Spleen (tissue), 11 donors: ENCODE data around the gene PPP2R1B. TPM values are rescaled to one million over a fixed set of nuclear protein-coding genes. Genes with fewer than 3 reads are reported as not detected.
"Not testable (repeated sequence)": the region's sequence is repeated elsewhere in the genome, so short reads cannot be mapped to it uniquely, and the experiment has no call there.

ENCODE experiments used
- DNase-seq: peaks from one replicate; pipeline ENCODE4 v3.0.0-alpha.2; 2020
- H3K27ac ChIP-seq, 8 donors: fragments of 200-600 bp; sonication (generic) in 7 of 8; 1 replicate in 4 of 8; 2 replicates in 4 of 8; pipeline versions ENCODE4 v1.5.0 to v1.8.0; 2016 to 2021; ENCODE audit warnings: inconsistent platforms in 4 of 8, mild to moderate bottlenecking in 4 of 8, moderate library complexity in 1 of 8
- H3K27me3 ChIP-seq, 7 donors: fragments of 200-600 bp; sonication (generic) in 6 of 7; replicated peaks in 1 of 7; 1 replicate in 4 of 7; 2 replicates in 3 of 7; pipeline versions ENCODE4 v1.5.0 to v1.8.0; 2016 to 2021; ENCODE audit warnings: inconsistent platforms in 3 of 7, mild to moderate bottlenecking in 1 of 7
- H3K36me3 ChIP-seq, 6 donors: fragments of 200-600 bp; sonication (generic) in 5 of 6; 1 replicate in 4 of 6; 2 replicates in 2 of 6; pipeline versions ENCODE4 v1.5.0 to v1.8.0; 2016 to 2021; ENCODE audit warnings: inconsistent platforms in 2 of 6
- H3K4me1 ChIP-seq, 6 donors: fragments of 200-600 bp; sonication (generic) in 5 of 6; 1 replicate in 3 of 6; 2 replicates in 3 of 6; pipeline versions ENCODE4 v1.5.0 to v1.8.0; 2016 to 2021; ENCODE audit warnings: inconsistent platforms in 3 of 6
- H3K4me3 ChIP-seq, 8 donors: fragments of 200-600 bp; sonication (generic) in 7 of 8; 1 replicate in 4 of 8; 2 replicates in 4 of 8; pipeline versions ENCODE4 v1.5.0 to v1.8.0; 2016 to 2021; ENCODE audit warnings: inconsistent platforms in 4 of 8, mild to moderate bottlenecking in 4 of 8, moderate library complexity in 2 of 8
- H3K9me3 ChIP-seq, 8 donors: fragments of 200-600 bp; sonication (generic) in 7 of 8; 1 replicate in 4 of 8; 2 replicates in 4 of 8; pipeline versions ENCODE4 v1.5.0 to v1.8.0; 2016 to 2021; ENCODE audit warnings: inconsistent platforms in 4 of 8
- POLR2A ChIP-seq, 3 donors: fragments of 450-650 bp; IDR thresholded peaks; one replicate each; pipeline ENCODE4 v1.5.1; 2017; ENCODE audit warnings: antibody characterized with exemption in 3 of 3, mild to moderate bottlenecking in 1 of 3
- POLR2AphosphoS5 ChIP-seq, 3 donors: sonication (generic); formaldehyde crosslinking; IDR thresholded peaks; one replicate each; pipeline ENCODE4 v1.5.1; 2017; ENCODE audit warnings: antibody characterized with exemption in 3 of 3
- WGBS, 5 donors: extraction: QIAGEN DNeasy Blood & Tissue Kit in 3 of 5; methylation state at CpG; one replicate each; pipeline versions ENCODE4 v1.1.5 to v1.1.7; 2013 to 2018; 5-methylcytosine and 5-hydroxymethylcytosine counted together
- intact Hi-C: fragments of 100-400 bp; cut with DNase I; formaldehyde crosslinking; loops from one replicate; pipeline ENCODE4 v1.15.0; 2023; ENCODE audit warnings: low total_unique reads
- polyA plus RNA-seq, 3 donors: library from polyadenylated mRNA; stranded (reverse); fragments of 200-250 nt; gene quantifications; one replicate each; pipeline ENCODE4 v1.2.1, GENCODE V29; 2013
- total RNA-seq, 7 donors: library from RNA; depleted of rRNA in 3 of 7; stranded (reverse); fragments of >200 nt in 3 of 7; fragmentation: NEBNext Ultra II Directional in 4 of 7; extraction: Animal tissue kit (Norgen Biotek cat#: 25700) in 4 of 7; gene quantifications; one replicate each; pipeline versions ENCODE4 v1.1.0 to v1.2.1, GENCODE V29; 2016 to 2021
- TF ChIP-seq, protein P1 (sequence below), 11 experiments: fragments of 200-600 bp in 7 of 11; fragments of 450-650 bp in 4 of 11; sonication (generic) in 4 of 11; IDR thresholded peaks in 8 of 11; conservative IDR thresholded peaks in 3 of 11; 1 replicate in 7 of 11; 2 replicates in 4 of 11; pipeline versions ENCODE4 v1.4.0 to v1.8.0; 2016 to 2021; ENCODE audit warnings: antibody characterized with exemption in 11 of 11, inconsistent platforms in 4 of 11, mild to moderate bottlenecking in 1 of 11
- donor health status: healthy with polysubstance abuse.
- donor health status: DM: no; HTN: no; CAD: no; lungs with moderate emphysema.
- donor health status: DM: no; HTN: no; CAD: no.
- donor health status: Bipolar disorder and iron deficiency.
- donor health status: healthy.
- donor health status: DM: no; HTN: no; CAD: no.
- donor health status: DM: yes; HTN: yes; CAD: no.

PPP2R1B gene
- total and polyA plus RNA-seq, 10 donors, result 4.0 to 30.3 (median 22.9) TPM

DNA sequence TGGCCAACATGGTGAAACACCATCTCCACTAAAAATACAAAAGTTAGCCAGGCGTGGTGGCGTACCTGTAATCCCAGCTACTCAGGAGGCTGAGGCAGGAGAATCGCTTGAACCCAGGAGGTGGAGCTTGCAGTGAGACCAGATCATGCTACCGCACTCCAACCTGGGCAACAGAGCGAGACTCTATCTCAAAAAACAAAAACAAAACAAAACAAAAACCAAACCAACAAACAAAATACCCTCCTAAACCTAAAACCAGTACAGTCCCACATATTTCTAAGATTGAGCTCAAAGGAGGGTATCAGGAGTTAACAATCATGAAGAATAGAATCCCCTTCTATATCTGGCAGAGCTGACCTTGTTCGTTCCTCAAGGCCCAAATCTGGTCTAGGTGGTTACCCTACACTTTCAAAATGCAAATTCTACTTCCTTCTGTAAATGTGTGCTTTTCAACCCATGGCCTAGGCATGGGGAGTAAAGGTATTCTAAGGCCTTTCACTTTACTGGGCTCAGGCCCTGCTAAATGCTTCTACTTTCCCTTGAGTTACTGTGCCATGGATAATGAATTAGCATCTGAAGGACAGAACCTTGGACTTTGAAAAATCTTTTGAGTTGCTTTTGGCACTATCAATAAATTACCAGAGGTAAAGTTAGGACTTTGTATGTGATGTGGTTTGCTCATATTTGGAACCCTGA is 10.4 kb upstream of the PPP2R1B start:
- 65 to 81% (median 76%) methylated on average over 6 of the region's 6 CpGs for WGBS, 5 donors
- TF ChIP-seq POLR2A (IDR thresholded peaks at IDR 0.05) (no peak), POLR2AphosphoS5 (IDR thresholded peaks at IDR 0.05) (no peak)
- TF ChIP-seq, protein P1, sequence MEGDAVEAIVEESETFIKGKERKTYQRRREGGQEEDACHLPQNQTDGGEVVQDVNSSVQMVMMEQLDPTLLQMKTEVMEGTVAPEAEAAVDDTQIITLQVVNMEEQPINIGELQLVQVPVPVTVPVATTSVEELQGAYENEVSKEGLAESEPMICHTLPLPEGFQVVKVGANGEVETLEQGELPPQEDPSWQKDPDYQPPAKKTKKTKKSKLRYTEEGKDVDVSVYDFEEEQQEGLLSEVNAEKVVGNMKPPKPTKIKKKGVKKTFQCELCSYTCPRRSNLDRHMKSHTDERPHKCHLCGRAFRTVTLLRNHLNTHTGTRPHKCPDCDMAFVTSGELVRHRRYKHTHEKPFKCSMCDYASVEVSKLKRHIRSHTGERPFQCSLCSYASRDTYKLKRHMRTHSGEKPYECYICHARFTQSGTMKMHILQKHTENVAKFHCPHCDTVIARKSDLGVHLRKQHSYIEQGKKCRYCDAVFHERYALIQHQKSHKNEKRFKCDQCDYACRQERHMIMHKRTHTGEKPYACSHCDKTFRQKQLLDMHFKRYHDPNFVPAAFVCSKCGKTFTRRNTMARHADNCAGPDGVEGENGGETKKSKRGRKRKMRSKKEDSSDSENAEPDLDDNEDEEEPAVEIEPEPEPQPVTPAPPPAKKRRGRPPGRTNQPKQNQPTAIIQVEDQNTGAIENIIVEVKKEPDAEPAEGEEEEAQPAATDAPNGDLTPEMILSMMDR (IDR thresholded peaks at IDR 0.05 in 8 of 11, conservative IDR thresholded peaks at IDR 0.05 in 3 of 11), result no peak
- H3K27ac ChIP-seq, result peak overlapping the region in 4 of 8 donors; percentile 30 to 69 (median 34)
- DNase-seq, result no peak
- no peaks in the 10 kb centered on the region for H3K27me3 ChIP-seq
- no peaks in the 10 kb centered on the region for H3K36me3 ChIP-seq
- H3K4me3 ChIP-seq, result no peak overlapping the region
- no peaks in the 10 kb centered on the region for H3K9me3 ChIP-seq
- peaks cover 0 to 22% (median 12%) of the 10 kb centered on the region in 6 donors for H3K4me1 ChIP-seq
- intact Hi-C loops, result loop anchor here (5.0 to 10.0 kb wide), 2 partner anchors 68 to 174 kb away; partner anchors contain the start of gene SIK2

DNA sequence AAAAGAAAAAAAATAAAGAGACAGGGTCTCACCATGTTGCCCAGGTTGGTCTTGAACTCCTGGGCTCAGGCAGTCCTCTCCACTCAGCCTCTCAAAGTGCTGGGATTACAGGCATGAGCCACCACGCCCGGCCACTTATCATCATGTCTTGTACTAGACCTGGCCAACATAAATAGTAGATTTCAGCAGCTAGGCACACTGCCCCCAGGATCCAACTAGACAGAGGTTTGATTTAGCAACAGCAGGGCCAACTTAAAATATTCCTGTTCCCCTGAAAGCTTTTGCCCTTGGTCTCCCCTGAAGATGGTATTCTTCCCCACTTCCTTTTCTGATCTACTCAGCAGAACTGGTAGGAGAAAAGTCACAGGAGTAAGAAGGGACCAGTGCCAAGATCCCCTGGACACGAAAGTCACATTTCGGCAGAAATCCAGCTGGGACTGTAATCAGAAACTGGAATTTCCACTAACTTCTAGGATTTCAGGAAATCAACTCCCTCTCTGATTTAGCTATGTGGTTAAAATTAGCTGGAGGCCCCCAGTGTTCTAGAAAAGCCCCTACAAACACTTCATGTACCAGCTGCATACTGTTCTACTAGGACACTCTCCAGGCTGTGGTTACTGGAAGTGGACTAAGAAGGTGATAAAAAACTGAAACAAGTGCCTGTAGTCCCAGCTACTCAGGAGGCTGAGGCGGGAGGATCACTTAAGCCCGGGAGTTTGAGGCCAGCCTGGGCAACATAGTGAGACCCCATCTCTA is 8.9 kb upstream of the PPP2R1B start:
- peak overlapping the region in 4 of 8 donors; percentile 38 to 51 (median 42) for H3K27ac ChIP-seq
- no peak overlapping the region for H3K4me3 ChIP-seq
- WGBS, 5 donors, result 72 to 88% (median 80%) methylated on average over 6 of the region's 6 CpGs
- no peak for DNase-seq
- H3K27me3 ChIP-seq, result no peaks in the 10 kb centered on the region
- no peaks in the 10 kb centered on the region for H3K9me3 ChIP-seq
- intact Hi-C loops, result loop anchor here (5.0 to 10.0 kb wide), 2 partner anchors 70 to 173 kb away; partner anchors contain the start of gene SIK2
- peaks cover 0 to 22% (median 12%) of the 10 kb centered on the region in 6 donors for H3K4me1 ChIP-seq
- TF ChIP-seq, protein P1 (IDR thresholded peaks at IDR 0.05 in 8 of 11, conservative IDR thresholded peaks at IDR 0.05 in 3 of 11), result no peak
- TF ChIP-seq POLR2AphosphoS5 (IDR thresholded peaks at IDR 0.05) (no peak), POLR2A (IDR thresholded peaks at IDR 0.05) (no peak)
- H3K36me3 ChIP-seq, result no peaks in the 10 kb centered on the region

DNA sequence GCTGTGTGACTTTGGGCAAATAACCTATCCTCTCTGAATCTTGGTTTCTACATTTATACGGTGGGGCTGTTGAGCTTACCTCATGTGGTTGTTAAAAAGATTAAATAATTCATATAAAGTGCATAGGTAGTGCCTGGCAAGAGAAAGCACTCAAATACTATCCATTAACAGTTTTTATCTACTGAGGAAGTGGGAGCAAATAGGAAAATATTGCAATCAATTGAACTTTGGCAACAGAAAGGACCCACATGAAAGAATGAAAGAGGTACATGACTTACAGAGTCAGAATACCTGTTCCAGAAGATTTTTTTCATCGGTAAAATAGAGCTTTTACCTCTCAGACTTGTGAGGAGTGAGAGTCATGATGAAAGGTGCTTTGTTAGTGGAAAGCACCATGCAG is 6.3 kb upstream of the PPP2R1B start:
- no peak for TF ChIP-seq POLR2AphosphoS5 (IDR thresholded peaks at IDR 0.05)
- no peak for TF ChIP-seq POLR2A (IDR thresholded peaks at IDR 0.05)
- TF ChIP-seq, protein P1 (IDR thresholded peaks at IDR 0.05 in 8 of 11, conservative IDR thresholded peaks at IDR 0.05 in 3 of 11), result no peak

DNA sequence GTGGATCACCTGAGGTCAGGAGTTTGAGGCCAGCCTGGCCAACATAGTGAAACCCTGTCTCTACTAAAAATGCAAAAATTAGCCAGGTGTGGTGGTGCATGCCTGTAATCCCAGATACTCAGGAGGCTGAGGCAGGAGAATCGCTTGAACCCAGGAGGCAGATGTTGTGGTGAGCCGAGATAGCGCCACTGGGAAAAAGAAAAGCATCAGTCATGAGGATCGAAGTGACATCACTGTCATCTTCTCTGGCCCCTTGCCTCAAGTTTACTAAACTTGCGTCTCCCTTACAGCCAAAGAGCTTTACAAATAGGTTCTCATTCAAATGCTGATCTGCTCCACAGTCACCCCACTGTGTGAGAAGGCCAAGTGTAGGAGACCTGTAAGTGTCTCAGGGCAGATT is 5.0 kb upstream of the PPP2R1B start:
- H3K27ac ChIP-seq, DNase-seq, H3K27me3 ChIP-seq, H3K36me3 ChIP-seq, H3K4me3 ChIP-seq, H3K9me3 ChIP-seq: not testable (repeated sequence)
- H3K4me1 ChIP-seq, result peaks cover 0 to 21% (median 11%) of the 10 kb centered on the region in 6 donors
- intact Hi-C loops, result loop anchor here (10.0 kb wide), 1 partner anchor 74 kb away; no protein-coding TSS in a partner anchor
- WGBS, 5 donors, result 90 to 95% (median 94%) methylated on average over 5 of the region's 5 CpGs

More for the DNA sequence above, 6.3 kb upstream of the PPP2R1B start:
- WGBS, 5 donors, result 88 to 97% (median 93%) methylated on average over 2 of the region's 2 CpGs
- intact Hi-C loops, result loop anchor here (10.0 kb wide), 1 partner anchor 72 kb away; no protein-coding TSS in a partner anchor
- DNase-seq, result no peak
- H3K27ac ChIP-seq, result no peak overlapping the region
- no peaks in the 10 kb centered on the region for H3K36me3 ChIP-seq
- H3K4me1 ChIP-seq, result peaks cover 0 to 23% (median 12%) of the 10 kb centered on the region in 6 donors
- H3K27me3 ChIP-seq, result no peaks in the 10 kb centered on the region
- H3K9me3 ChIP-seq, result no peaks in the 10 kb centered on the region
- H3K4me3 ChIP-seq, result no peak overlapping the region
